ENCODE measurements around the gene PDIK1L.

GRCh38 chr1:26099780-26100179 lies 11.8 kb upstream of the PDIK1L start:
- TF ChIP-seq, protein P1, sequence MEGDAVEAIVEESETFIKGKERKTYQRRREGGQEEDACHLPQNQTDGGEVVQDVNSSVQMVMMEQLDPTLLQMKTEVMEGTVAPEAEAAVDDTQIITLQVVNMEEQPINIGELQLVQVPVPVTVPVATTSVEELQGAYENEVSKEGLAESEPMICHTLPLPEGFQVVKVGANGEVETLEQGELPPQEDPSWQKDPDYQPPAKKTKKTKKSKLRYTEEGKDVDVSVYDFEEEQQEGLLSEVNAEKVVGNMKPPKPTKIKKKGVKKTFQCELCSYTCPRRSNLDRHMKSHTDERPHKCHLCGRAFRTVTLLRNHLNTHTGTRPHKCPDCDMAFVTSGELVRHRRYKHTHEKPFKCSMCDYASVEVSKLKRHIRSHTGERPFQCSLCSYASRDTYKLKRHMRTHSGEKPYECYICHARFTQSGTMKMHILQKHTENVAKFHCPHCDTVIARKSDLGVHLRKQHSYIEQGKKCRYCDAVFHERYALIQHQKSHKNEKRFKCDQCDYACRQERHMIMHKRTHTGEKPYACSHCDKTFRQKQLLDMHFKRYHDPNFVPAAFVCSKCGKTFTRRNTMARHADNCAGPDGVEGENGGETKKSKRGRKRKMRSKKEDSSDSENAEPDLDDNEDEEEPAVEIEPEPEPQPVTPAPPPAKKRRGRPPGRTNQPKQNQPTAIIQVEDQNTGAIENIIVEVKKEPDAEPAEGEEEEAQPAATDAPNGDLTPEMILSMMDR (IDR thresholded peaks at IDR 0.05), result no peak
- no peak for TF ChIP-seq EZH2 (IDR thresholded peaks at IDR 0.05)
- no peak for TF ChIP-seq EZH2phosphoT487 (IDR thresholded peaks at IDR 0.05)
